GM12891 (cell line): ENCODE measurements around the gene PSIP1.

Source experiments
- POLR2A ChIP-seq: IDR thresholded peaks from 2 replicates; pipeline ENCODE4 v1.6.1; 2011; ENCODE audit warnings: low read depth, low read length, control low read depth
- POLR2AphosphoS5 ChIP-seq: IDR thresholded peaks from 2 replicates; pipeline ENCODE4 v1.6.1; 2011; ENCODE audit warnings: low read depth, low read length, control low read depth
- POU2F2 ChIP-seq: IDR thresholded peaks from 2 replicates; pipeline ENCODE4 v1.6.1; 2011; ENCODE audit warnings: low read depth, mild to moderate bottlenecking, control low read depth, low read length, moderate library complexity
- TAF1 ChIP-seq: IDR thresholded peaks from 2 replicates; pipeline ENCODE4 v1.6.1; 2011; ENCODE audit warnings: low read depth, low read length, control low read depth

DNA sequence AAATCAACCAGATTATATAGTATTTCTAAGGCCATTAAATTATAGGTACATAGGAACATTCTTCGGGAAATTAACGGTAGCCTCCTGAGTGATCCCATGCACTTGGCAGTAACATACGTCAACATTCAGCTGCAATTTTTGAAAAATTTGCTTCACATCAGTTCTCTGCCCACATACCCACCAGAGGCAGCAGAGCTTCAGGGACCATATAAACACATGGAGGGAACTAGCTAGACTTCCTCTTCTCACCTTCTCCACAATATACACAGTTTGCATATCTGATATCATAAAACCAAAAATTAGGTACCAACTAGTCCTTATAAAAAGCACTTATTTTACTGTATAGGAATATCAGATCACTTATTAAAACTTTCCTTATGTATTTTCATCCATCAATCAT lies 4.8 kb downstream of the PSIP1 start:
- TF ChIP-seq POLR2AphosphoS5 (no peak), POLR2A (no peak), TAF1 (no peak), POU2F2 (no peak)
